GM21390 (cell line): ENCODE measurements around the gene NEURL2.
A peak's percentile ranks its signal among the peaks of the same experiment; 100 is the strongest.
"Not testable (repeated sequence)": the region's sequence is repeated elsewhere in the genome, so short reads cannot be mapped to it uniquely, and the experiment has no call there.

Experiments
- ATAC-seq: cut with Tn5 transposase; IDR thresholded peaks from one replicate; pipeline ENCODE4 v1.9.1; 2021; ENCODE audit not compliant: unreplicated experiment

Gene NEURL2

GRCh38 chr20:45901332-45901731, 10.3 kb upstream of the NEURL2 start:
- not testable (repeated sequence) for ATAC-seq

- ATAC-seq: no peak
Measured at GRCh38 chr20:45899046-45899835, 8.2 kb upstream of the NEURL2 start.

- no peak for ATAC-seq
Measured at GRCh38 chr20:45898285-45898684, 7.3 kb upstream of the NEURL2 start.

- no peak for ATAC-seq
Measured at GRCh38 chr20:45897692-45898091, 6.7 kb upstream of the NEURL2 start.

- ATAC-seq: no peak
Measured at GRCh38 chr20:45897289-45897688, 6.3 kb upstream of the NEURL2 start.

GRCh38 chr20:45896641-45897161, 5.7 kb upstream of the NEURL2 start:
- no peak for ATAC-seq

GRCh38 chr20:45894797-45895196, 3.8 kb upstream of the NEURL2 start:
- ATAC-seq: no peak

- ATAC-seq: no peak
Measured at GRCh38 chr20:45893831-45894230, 2.8 kb upstream of the NEURL2 start.

GRCh38 chr20:45892828-45893500, 2.0 kb upstream of the NEURL2 start:
- ATAC-seq: no peak

- ATAC-seq: no peak
Measured at GRCh38 chr20:45892049-45892825, 1.2 kb upstream of the NEURL2 start.

- no peak for ATAC-seq
Measured at GRCh38 chr20:45890077-45890984, 677 bp downstream of the NEURL2 start.

GRCh38 chr20:45888681-45889080, 2.3 kb downstream of the NEURL2 start:
- ATAC-seq: no peak

GRCh38 chr20:45887346-45887715, 3.7 kb downstream of the NEURL2 start, which contains the start of gene SPATA25:
Gene SPATA25 (minus strand): TSS chr20:45887622. CDS start chr20:45887590, 32 bp downstream.
- ATAC-seq: no peak

- no peak for ATAC-seq
Measured at GRCh38 chr20:45886590-45887345, 4.2 kb downstream of the NEURL2 start.

GRCh38 chr20:45883100-45883469, 7.9 kb downstream of the NEURL2 start:
- ATAC-seq: no peak

- no peak for ATAC-seq
Measured at GRCh38 chr20:45882469-45883099, 8.4 kb downstream of the NEURL2 start.

- ATAC-seq: peak; percentile 92
Measured at GRCh38 chr20:45880988-45881788, 9.8 kb downstream of the NEURL2 start, which contains the start of gene ZSWIM1. Gene ZSWIM1 (plus strand): TSS chr20:45881227. CDS start chr20:45882593, 1,366 bp downstream.

- ATAC-seq: no peak
Measured at GRCh38 chr20:45878076-45878761, 12.8 kb downstream of the NEURL2 start.
